Posterior vena cava (tissue), 2 donors: Measurements from ENCODE around the gene KDM2B. TPM values are rescaled to one million over a fixed set of nuclear protein-coding genes. Genes with fewer than 3 reads are reported as not detected.
A peak's percentile ranks its signal among the peaks of the same experiment; 100 is the strongest.

ENCODE experiments used
- DNase-seq: peaks from one replicate; pipeline ENCODE4 v3.0.0-alpha.2; 2020; ENCODE audit warnings: low spot score
- intact Hi-C, 2 donors: fragments of 100-400 bp; cut with DNase I; formaldehyde crosslinking; loops; one replicate each; pipeline versions ENCODE4 v1.14.1 to v1.14.2; 2022 to 2023
- total RNA-seq, 2 donors: library from RNA; stranded (reverse); fragmentation: NEBNext Ultra II Directional; extraction: Animal tissue kit (Norgen Biotek cat#: 25700); gene quantifications; one replicate each; pipeline ENCODE4 v1.2.1, GENCODE V29; 2021
- donor health status: DM: yes; HTN: yes; CAD: no.
- donor health status: DM: yes; HTN: yes; CAD: no.

Gene KDM2B
- total RNA-seq, 2 donors from 2014 or later, result 14.6 to 15.6 TPM

- no peak for DNase-seq
- intact Hi-C loops, result no loop called here
These were observed 66.6 kb downstream of the KDM2B start for GRCh38 chr12:121514184-121514742.

- no peak for DNase-seq
- intact Hi-C loops, result no loop called here
These were observed 67.2 kb downstream of the KDM2B start for GRCh38 chr12:121513464-121514183.

GRCh38 chr12:121512561-121512960 lies 68.3 kb downstream of the KDM2B start:
- DNase-seq, result no peak
- intact Hi-C loops, result no loop called here

- no peak for DNase-seq
- intact Hi-C loops, result no loop called here
These were observed 68.9 kb downstream of the KDM2B start for GRCh38 chr12:121511916-121512315.

GRCh38 chr12:121509339-121509738 lies 71.5 kb downstream of the KDM2B start:
- DNase-seq, result no peak
- intact Hi-C loops, result no loop called here

- intact Hi-C loops, result no loop called here
- no peak for DNase-seq
These were observed 72.3 kb downstream of the KDM2B start for GRCh38 chr12:121508533-121508932.

- intact Hi-C loops, result no loop called here
- no peak for DNase-seq
These were observed 72.8 kb downstream of the KDM2B start for GRCh38 chr12:121507984-121508383.

- intact Hi-C loops, result no loop called here
- DNase-seq, result no peak
These were observed 73.6 kb downstream of the KDM2B start for GRCh38 chr12:121507245-121507644.

- intact Hi-C loops, result no loop called here
- DNase-seq, result no peak
These were observed 75.3 kb downstream of the KDM2B start for GRCh38 chr12:121505513-121505912.

GRCh38 chr12:121504505-121504904 lies 76.3 kb downstream of the KDM2B start:
- intact Hi-C loops, result loop anchor here in 1 of 2 donors (5.0 kb wide), 1 partner anchor 1988 kb away; no protein-coding TSS in a partner anchor
- no peak for DNase-seq

- intact Hi-C loops, result loop anchor here in 1 of 2 donors (5.0 kb wide), 1 partner anchor 1989 kb away; no protein-coding TSS in a partner anchor
- no peak for DNase-seq
These were observed 77.4 kb downstream of the KDM2B start for GRCh38 chr12:121503395-121503794.

- no peak for DNase-seq
- intact Hi-C loops, result loop anchor here in 1 of 2 donors (1.0 to 5.0 kb wide), 2 partner anchors 33 to 1990 kb away; no protein-coding TSS in a partner anchor
These were observed 78.9 kb downstream of the KDM2B start for GRCh38 chr12:121501946-121502345.

- intact Hi-C loops, result loop anchor here (5.0 to 10.0 kb wide), 2 partner anchors 175 to 1992 kb away; no protein-coding TSS in a partner anchor
- peak; percentile 94 for DNase-seq
These were observed 80.7 kb downstream of the KDM2B start for GRCh38 chr12:121499929-121500793.

GRCh38 chr12:121495746-121496145 lies 85.1 kb downstream of the KDM2B start:
- intact Hi-C loops, result loop anchor here (10.0 kb wide), 1 partner anchor 179 kb away; no protein-coding TSS in a partner anchor

GRCh38 chr12:121494093-121494787 lies 86.6 kb downstream of the KDM2B start:
- intact Hi-C loops, result loop anchor here (10.0 kb wide), 1 partner anchor 181 kb away; no protein-coding TSS in a partner anchor
- no peak for DNase-seq

More at GRCh38 chr12:121495746-121496145, 85.1 kb downstream of the KDM2B start:
- no peak for DNase-seq

- intact Hi-C loops, result loop anchor here (10.0 kb wide), 1 partner anchor 184 kb away; no protein-coding TSS in a partner anchor
- DNase-seq, result no peak
These were observed 90.2 kb downstream of the KDM2B start for GRCh38 chr12:121490401-121491281.

GRCh38 chr12:121489874-121490273 lies 90.9 kb downstream of the KDM2B start:
- DNase-seq, result no peak
- intact Hi-C loops, result loop anchor here (10.0 kb wide), 1 partner anchor 185 kb away; no protein-coding TSS in a partner anchor

- DNase-seq, result no peak
- intact Hi-C loops, result no loop called here
These were observed 95.9 kb downstream of the KDM2B start for GRCh38 chr12:121484967-121485366.
